Type B pancreatic cell (in vitro differentiated cells): ENCODE results near the gene KIF11. TPM values are rescaled to one million over a fixed set of nuclear protein-coding genes. Genes with fewer than 3 reads are reported as not detected.
"Not testable (repeated sequence)": the region's sequence is repeated elsewhere in the genome, so short reads cannot be mapped to it uniquely, and the experiment has no call there.

ENCODE experiments used
- DNase-seq: peaks from one replicate; pipeline ENCODE4 v3.0.0; 2021; ENCODE audit warnings: mixed read lengths; ENCODE audit not compliant: unreplicated experiment; ENCODE audit errors: extremely low spot score
- H3K27ac Mint-ChIP-seq: 2 replicates; pipeline ENCODE4 v1.8.0; 2021; ENCODE audit warnings: mild to moderate bottlenecking, mixed read lengths
- H3K27me3 Mint-ChIP-seq: 2 replicates; pipeline ENCODE4 v1.8.0; 2021; ENCODE audit warnings: mixed read lengths
- H3K36me3 Mint-ChIP-seq: 2 replicates; pipeline ENCODE4 v1.8.0; 2021; ENCODE audit warnings: mixed read lengths
- H3K4me1 Mint-ChIP-seq: one replicate; pipeline ENCODE4 v1.8.0; 2021; ENCODE audit warnings: mixed read lengths; ENCODE audit not compliant: unreplicated experiment
- H3K4me3 Mint-ChIP-seq: 2 replicates; pipeline ENCODE4 v1.8.0; 2021; ENCODE audit warnings: mild to moderate bottlenecking, mixed read lengths
- H3K9me3 Mint-ChIP-seq: 2 replicates; pipeline ENCODE4 v1.8.0; 2021; ENCODE audit warnings: mixed read lengths
- total RNA-seq: library from RNA; stranded (reverse); gene quantifications from 2 replicates; pipeline ENCODE4 v1.2.1, GENCODE V29; 2021; ENCODE audit warnings: low replicate concordance
- TF ChIP-seq, protein P1 (sequence below): fragments of 200-600 bp; sonication (generic); conservative IDR thresholded peaks from 2 replicates; pipeline ENCODE4 v1.5.0; 2021; ENCODE audit warnings: antibody characterized with exemption, mild to moderate bottlenecking

Gene KIF11
- total RNA-seq, 1 donor from 2014 or later = 40.6 TPM

- Mint-ChIP-seq H3K27ac (no peak overlapping the region), H3K9me3 (no peaks in the 10 kb centered on the region), H3K27me3 (no peaks in the 10 kb centered on the region), H3K4me1 (peaks cover 27% of the 10 kb centered on the region), H3K4me3 (no peak overlapping the region), H3K36me3 (no peaks in the 10 kb centered on the region)
- TF ChIP-seq, protein P1, sequence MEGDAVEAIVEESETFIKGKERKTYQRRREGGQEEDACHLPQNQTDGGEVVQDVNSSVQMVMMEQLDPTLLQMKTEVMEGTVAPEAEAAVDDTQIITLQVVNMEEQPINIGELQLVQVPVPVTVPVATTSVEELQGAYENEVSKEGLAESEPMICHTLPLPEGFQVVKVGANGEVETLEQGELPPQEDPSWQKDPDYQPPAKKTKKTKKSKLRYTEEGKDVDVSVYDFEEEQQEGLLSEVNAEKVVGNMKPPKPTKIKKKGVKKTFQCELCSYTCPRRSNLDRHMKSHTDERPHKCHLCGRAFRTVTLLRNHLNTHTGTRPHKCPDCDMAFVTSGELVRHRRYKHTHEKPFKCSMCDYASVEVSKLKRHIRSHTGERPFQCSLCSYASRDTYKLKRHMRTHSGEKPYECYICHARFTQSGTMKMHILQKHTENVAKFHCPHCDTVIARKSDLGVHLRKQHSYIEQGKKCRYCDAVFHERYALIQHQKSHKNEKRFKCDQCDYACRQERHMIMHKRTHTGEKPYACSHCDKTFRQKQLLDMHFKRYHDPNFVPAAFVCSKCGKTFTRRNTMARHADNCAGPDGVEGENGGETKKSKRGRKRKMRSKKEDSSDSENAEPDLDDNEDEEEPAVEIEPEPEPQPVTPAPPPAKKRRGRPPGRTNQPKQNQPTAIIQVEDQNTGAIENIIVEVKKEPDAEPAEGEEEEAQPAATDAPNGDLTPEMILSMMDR = no peak
- no peak for DNase-seq
These were observed 17.0 kb upstream of the KIF11 start for GRCh38 chr10:92575961-92576360.

GRCh38 chr10:92582347-92582746, 10.6 kb upstream of the KIF11 start:
- H3K4me1 Mint-ChIP-seq, H3K4me3 Mint-ChIP-seq: not testable (repeated sequence)

DNA sequence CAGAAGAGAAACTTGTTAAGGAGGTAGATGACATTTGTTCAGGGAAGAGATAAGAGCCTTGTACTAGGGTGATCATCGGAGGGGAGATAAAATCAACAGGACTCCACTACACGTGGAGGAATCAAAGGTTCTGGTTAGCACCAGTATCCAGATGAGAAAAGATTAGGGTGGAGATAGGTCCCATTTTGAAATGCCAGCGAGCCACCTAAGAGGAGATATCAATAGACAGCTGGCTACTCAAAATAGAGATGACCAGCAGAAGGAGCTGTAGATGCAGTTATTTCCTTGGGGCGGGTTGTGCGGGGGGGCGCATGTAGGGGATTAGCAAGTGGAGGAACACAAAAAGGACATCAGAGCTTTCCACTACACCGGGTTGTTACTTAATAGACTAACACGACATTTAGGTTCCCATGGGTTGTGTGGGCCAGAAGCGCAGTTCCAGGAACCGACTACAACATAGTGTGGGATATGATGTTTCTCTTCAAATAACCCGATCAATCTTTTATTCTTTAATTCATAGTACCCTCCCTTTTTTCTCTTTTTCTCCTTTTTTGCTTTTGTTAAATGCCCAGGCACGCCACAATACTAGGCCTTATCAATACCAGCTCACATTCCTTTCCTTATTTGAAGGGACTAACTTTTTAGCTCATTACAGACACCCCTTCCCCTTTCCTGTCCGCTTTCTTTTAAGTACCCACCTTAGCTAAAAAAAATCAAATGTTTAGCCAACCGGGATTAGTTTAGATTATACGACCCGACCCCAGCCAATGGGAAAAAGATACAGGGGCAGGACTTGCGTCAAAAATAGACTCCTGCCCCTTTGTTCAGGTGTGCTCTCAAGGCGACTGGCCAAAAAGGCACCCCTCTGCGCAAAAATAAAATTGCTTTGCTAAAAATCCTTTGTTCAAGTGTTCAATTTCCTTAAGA, 2.0 kb upstream of the KIF11 start:
- Mint-ChIP-seq H3K4me3 (peak overlapping the region; percentile 96), H3K36me3 (no peaks in the 10 kb centered on the region), H3K27ac (peak overlapping the region; percentile 99), H3K4me1 (peaks cover 22% of the 10 kb centered on the region), H3K9me3 (no peaks in the 10 kb centered on the region), H3K27me3 (no peaks in the 10 kb centered on the region)
- TF ChIP-seq, protein P1 = no peak
- DNase-seq = no peak

More at GRCh38 chr10:92582347-92582746, 10.6 kb upstream of the KIF11 start:
- not testable (repeated sequence) for H3K36me3 Mint-ChIP-seq, H3K27ac Mint-ChIP-seq, DNase-seq, H3K27me3 Mint-ChIP-seq, H3K9me3 Mint-ChIP-seq

DNA sequence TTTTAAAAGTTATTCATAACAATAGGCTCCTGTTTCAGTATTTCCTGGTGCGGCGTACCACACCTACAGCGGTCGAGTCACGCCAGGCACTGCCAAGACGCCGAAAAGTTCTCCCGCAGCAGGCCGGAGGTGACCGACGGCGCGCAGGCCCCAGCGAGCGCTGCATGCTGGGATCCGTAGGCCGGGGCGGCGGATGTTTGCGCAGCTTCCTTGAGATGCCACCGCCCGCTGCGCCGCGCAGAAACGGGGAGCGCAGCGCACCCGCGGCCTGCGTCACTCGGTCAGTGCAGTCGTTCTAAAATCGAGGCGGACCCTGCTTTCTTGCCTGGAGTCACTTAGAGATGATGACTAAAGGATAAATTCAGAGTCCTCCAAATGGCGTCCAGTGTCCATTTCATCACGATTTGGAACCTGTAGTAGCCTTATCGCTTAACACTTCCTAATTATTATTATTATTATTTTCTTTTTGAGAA, 1.3 kb upstream of the KIF11 start:
- H3K9me3 Mint-ChIP-seq = no peaks in the 10 kb centered on the region
- no peaks in the 10 kb centered on the region for H3K27me3 Mint-ChIP-seq
- peak overlapping the region; percentile 99 for H3K27ac Mint-ChIP-seq
- H3K36me3 Mint-ChIP-seq = no peaks in the 10 kb centered on the region
- TF ChIP-seq, protein P1 = peak; percentile 15
- H3K4me3 Mint-ChIP-seq = peak overlapping the region; percentile 96
- H3K4me1 Mint-ChIP-seq = peaks cover 22% of the 10 kb centered on the region
- DNase-seq = peak; percentile 86

DNA sequence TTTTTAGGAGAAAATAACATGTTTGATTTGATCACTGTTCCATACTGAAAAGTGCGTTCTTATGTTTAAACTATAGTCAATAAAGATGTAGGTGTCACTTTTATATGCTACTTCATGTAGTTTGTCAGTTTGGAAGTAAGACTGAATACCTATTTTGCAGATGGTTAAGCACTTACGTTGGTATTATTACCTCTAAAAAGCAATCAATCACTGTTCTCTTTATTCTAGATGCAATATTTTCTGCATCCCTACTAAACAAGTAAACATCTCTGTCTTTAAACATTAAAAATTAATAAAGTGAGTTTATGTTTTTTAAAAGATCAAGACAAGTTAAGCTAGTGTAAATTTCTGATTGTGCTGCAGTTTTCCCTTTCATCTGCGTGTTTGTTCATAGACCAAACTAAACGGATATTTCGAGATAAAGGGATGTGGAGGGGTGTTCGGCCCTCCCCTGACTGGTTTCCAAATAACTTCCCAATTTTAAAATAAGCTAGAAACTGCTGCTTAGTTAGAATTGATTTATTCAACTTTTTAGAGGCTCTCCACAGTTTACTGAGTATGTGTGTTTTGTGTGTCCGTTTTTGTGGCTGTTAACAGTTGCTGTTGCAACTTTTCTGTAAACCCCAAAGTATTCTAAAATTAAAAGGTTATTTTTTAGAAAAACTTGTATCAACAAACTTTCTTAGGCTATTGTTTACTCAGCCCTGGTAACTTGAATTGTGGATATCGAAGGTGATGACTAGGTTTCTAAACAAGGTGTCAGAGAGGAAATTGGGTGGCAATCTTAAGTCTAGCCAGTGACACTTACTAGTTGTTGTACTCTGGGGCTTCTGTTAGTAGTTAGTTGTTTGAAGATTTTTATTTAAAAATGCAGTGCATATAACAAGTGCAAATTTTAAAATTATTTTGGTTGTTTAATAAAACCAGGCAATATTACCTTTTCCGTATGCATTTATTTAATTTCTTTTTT, 974 bp downstream of the KIF11 start:
- peaks cover 22% of the 10 kb centered on the region for H3K4me1 Mint-ChIP-seq
- TF ChIP-seq, protein P1 = no peak
- no peak for DNase-seq
- no peaks in the 10 kb centered on the region for H3K9me3 Mint-ChIP-seq
- H3K4me3 Mint-ChIP-seq = peak overlapping the region; percentile 96
- H3K36me3 Mint-ChIP-seq = no peaks in the 10 kb centered on the region
- H3K27me3 Mint-ChIP-seq = no peaks in the 10 kb centered on the region
- peak overlapping the region; percentile 99 for H3K27ac Mint-ChIP-seq
